Measurements from ENCODE around the gene SAMSN1. TPM values are rescaled to one million over a fixed set of nuclear protein-coding genes. Genes with fewer than 3 reads are reported as not detected.
"Not testable (repeated sequence)": the region's sequence is repeated elsewhere in the genome, so short reads cannot be mapped to it uniquely, and the experiment has no call there.

SAMSN1 gene
- total RNA-seq, 2 donors from 2014 or later: 1.4 TPM; not detected in 1

- no peaks in the 10 kb centered on the region for H3K4me1 ChIP-seq (ENCODE audit: control insufficient read depth, insufficient read depth, low read length)
- no peak for TF ChIP-seq CTCF (conservative IDR thresholded peaks at IDR 0.05)
- H3K36me3 ChIP-seq (ENCODE audit: control insufficient read depth, insufficient read depth, low read length): no peaks in the 10 kb centered on the region
- DNase-seq: no peak
- Mint-ChIP-seq H3K36me3 (ENCODE audit: low read depth) (no peaks in the 10 kb centered on the region), H3K27ac (no peak overlapping the region), H3K27me3 (ENCODE audit: insufficient read depth) (no peaks in the 10 kb centered on the region), H3K9me3 (peaks cover 1% of the 10 kb centered on the region), H3K4me1 (peaks cover 5% of the 10 kb centered on the region), H3K4me3 (no peak overlapping the region)
- no peak overlapping the region for H3K9ac ChIP-seq (ENCODE audit: extremely low read depth, low read length, poor library complexity, severe bottlenecking)
- H3K4me3 ChIP-seq (ENCODE audit: low read length): no peak overlapping the region
- WGBS, 2 experiments (ENCODE audit: insufficient coverage in 1 of 2, insufficient read length in 1 of 2): 0% methylated on average over 1 of the region's 1 CpG; no CpG with 5 or more reads in 1 of the 2 experiments
- no peaks in the 10 kb centered on the region for H3K27me3 ChIP-seq (ENCODE audit: control insufficient read depth, insufficient read depth, low read length, poor library complexity, severe bottlenecking)
- H3K27ac ChIP-seq (ENCODE audit: low read depth, low read length): no peak overlapping the region
- no peaks in the 10 kb centered on the region for H3K9me3 ChIP-seq (ENCODE audit: control insufficient read depth, low read length)
Observed at GRCh38 chr21:14499316-14499715, 46.8 kb downstream of the SAMSN1 start.

- WGBS, 2 experiments (ENCODE audit: insufficient coverage in 1 of 2, insufficient read length in 1 of 2): 60 to 89% methylated on average over 1 to 2 of the region's 2 CpGs
- Histone ChIP-seq H3K9me3 (ENCODE audit: control insufficient read depth, low read length) (no peaks in the 10 kb centered on the region), H3K4me3 (ENCODE audit: low read length) (no peak overlapping the region), H3K9ac (ENCODE audit: extremely low read depth, low read length, poor library complexity, severe bottlenecking) (no peak overlapping the region), H3K4me1 (ENCODE audit: control insufficient read depth, insufficient read depth, low read length) (no peaks in the 10 kb centered on the region), H3K27me3 (ENCODE audit: control insufficient read depth, insufficient read depth, low read length, poor library complexity, severe bottlenecking) (no peaks in the 10 kb centered on the region), H3K27ac (ENCODE audit: low read depth, low read length) (no peak overlapping the region), H3K36me3 (ENCODE audit: control insufficient read depth, insufficient read depth, low read length) (no peaks in the 10 kb centered on the region)
- H3K36me3 Mint-ChIP-seq (ENCODE audit: low read depth): no peaks in the 10 kb centered on the region
- no peak overlapping the region for H3K27ac Mint-ChIP-seq
- no peaks in the 10 kb centered on the region for H3K27me3 Mint-ChIP-seq (ENCODE audit: insufficient read depth)
- no peak overlapping the region for H3K4me3 Mint-ChIP-seq
- H3K4me1 Mint-ChIP-seq: peaks cover 5% of the 10 kb centered on the region
- H3K9me3 Mint-ChIP-seq: peaks cover 6% of the 10 kb centered on the region
- DNase-seq: no peak
- no peak for TF ChIP-seq CTCF (conservative IDR thresholded peaks at IDR 0.05)
Observed at GRCh38 chr21:14497825-14498224, 48.3 kb downstream of the SAMSN1 start.

DNA sequence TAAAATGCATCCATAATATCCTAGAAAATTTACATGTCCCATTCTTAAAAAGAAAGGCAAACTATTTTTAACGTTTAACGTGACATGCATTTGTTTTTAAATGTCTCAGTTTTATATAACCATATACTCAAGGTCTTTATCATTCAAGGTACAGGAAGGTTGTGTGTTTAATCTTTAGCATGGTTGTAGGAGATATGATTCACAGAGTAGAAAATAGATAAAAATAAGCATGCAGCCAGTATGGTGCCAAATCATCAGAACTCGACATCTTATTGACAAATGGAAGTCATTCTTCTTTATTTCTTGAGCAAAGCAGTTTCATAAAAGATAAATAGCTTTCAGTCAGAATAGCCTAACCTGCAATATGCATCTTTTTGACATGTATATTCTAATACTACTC, 51.0 kb downstream of the SAMSN1 start:
- H3K27ac Mint-ChIP-seq: no peak overlapping the region
- no peaks in the 10 kb centered on the region for H3K27me3 Mint-ChIP-seq (ENCODE audit: insufficient read depth)
- no peak for DNase-seq
- no peak overlapping the region for H3K4me3 Mint-ChIP-seq
- Histone ChIP-seq H3K36me3 (ENCODE audit: control insufficient read depth, insufficient read depth, low read length) (no peaks in the 10 kb centered on the region), H3K9me3 (ENCODE audit: control insufficient read depth, low read length) (no peaks in the 10 kb centered on the region), H3K27ac (ENCODE audit: low read depth, low read length) (no peak overlapping the region), H3K9ac (ENCODE audit: extremely low read depth, low read length, poor library complexity, severe bottlenecking) (no peak overlapping the region), H3K4me1 (ENCODE audit: control insufficient read depth, insufficient read depth, low read length) (no peaks in the 10 kb centered on the region), H3K27me3 (ENCODE audit: control insufficient read depth, insufficient read depth, low read length, poor library complexity, severe bottlenecking) (no peaks in the 10 kb centered on the region), H3K4me3 (ENCODE audit: low read length) (no peak overlapping the region)
- 89 to 100% methylated on average over 1 to 3 of the region's 3 CpGs for WGBS, 2 experiments (ENCODE audit: insufficient coverage in 1 of 2, insufficient read length in 1 of 2)
- TF ChIP-seq CTCF (conservative IDR thresholded peaks at IDR 0.05): no peak
- H3K4me1 Mint-ChIP-seq: peaks cover 1% of the 10 kb centered on the region
- H3K9me3 Mint-ChIP-seq: peaks cover 6% of the 10 kb centered on the region
- H3K36me3 Mint-ChIP-seq (ENCODE audit: low read depth): no peaks in the 10 kb centered on the region

GRCh38 chr21:14494181-14494580, 51.9 kb downstream of the SAMSN1 start:
- H3K27ac Mint-ChIP-seq; H3K27me3 Mint-ChIP-seq (ENCODE audit: insufficient read depth); H3K27me3 ChIP-seq (ENCODE audit: control insufficient read depth, insufficient read depth, low read length, poor library complexity, severe bottlenecking); H3K36me3 Mint-ChIP-seq (ENCODE audit: low read depth); H3K4me1 ChIP-seq (ENCODE audit: control insufficient read depth, insufficient read depth, low read length); DNase-seq; H3K4me3 ChIP-seq (ENCODE audit: low read length); H3K4me3 Mint-ChIP-seq; H3K27ac ChIP-seq (ENCODE audit: low read depth, low read length); H3K4me1 Mint-ChIP-seq; H3K9me3 ChIP-seq (ENCODE audit: control insufficient read depth, low read length); H3K9ac ChIP-seq (ENCODE audit: extremely low read depth, low read length, poor library complexity, severe bottlenecking); H3K36me3 ChIP-seq (ENCODE audit: control insufficient read depth, insufficient read depth, low read length); H3K9me3 Mint-ChIP-seq: not testable (repeated sequence)
- WGBS, 2 experiments (ENCODE audit: insufficient coverage in 1 of 2, insufficient read length in 1 of 2): 100% methylated on average over 1 of the region's 1 CpG; no CpG with 5 or more reads in 1 of the 2 experiments
